ENCODE measurements around the gene DNAJC1.

DNA sequence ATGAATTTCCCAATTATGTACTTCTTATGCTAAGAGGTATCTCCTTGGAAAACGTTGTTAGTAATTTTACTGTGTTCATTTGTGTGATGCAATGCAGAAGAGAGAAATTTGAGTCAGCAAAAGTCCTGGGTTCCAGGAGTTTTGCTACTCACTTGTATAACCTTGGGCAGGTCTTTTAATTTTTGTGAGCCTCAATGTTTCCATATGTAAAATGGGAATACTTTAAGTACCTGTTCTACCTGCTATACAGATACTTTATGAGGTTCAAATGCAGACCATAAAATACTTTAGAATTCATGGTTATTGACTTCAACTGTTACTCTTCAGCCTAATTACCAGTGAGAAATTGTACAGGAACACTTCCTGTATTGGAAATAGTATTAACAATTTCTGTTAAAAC lies 284.0 kb downstream of the DNAJC1 start:
- TF ChIP-seq POLR2AphosphoS5 (IDR thresholded peaks at IDR 0.05; ENCODE audit: low read depth, low read length) (no peak), POLR2A (IDR thresholded peaks at IDR 0.05; ENCODE audit: low read depth, low read length) (no peak), TAF1 (IDR thresholded peaks at IDR 0.05; ENCODE audit: low read depth, low read length) (no peak), PAX5 (IDR thresholded peaks at IDR 0.05; ENCODE audit: insufficient read depth, low read length, severe bottlenecking) (no peak)

Measured in GM12891 (cell line).